Peyer's patch (tissue), 4 donors: Measurements from ENCODE around the gene HCFC1R1. TPM values are rescaled to one million over a fixed set of nuclear protein-coding genes. Genes with fewer than 3 reads are reported as not detected.

Experiments used
- DNase-seq, 3 donors: peaks; one replicate each; pipeline ENCODE4 v3.0.0-alpha.2; 2017 to 2019
- H3K27ac ChIP-seq, 4 donors: fragments of 200-600 bp; sonication (generic); one replicate each; pipeline ENCODE4 v1.5.1; 2016 to 2019
- H3K27me3 ChIP-seq, 2 donors: fragments of 200-600 bp; sonication (generic); one replicate each; pipeline ENCODE4 v1.5.1; 2019
- H3K36me3 ChIP-seq, 3 donors: fragments of 200-600 bp; sonication (generic); one replicate each; pipeline ENCODE4 v1.5.1; 2016 to 2019
- H3K4me1 ChIP-seq, 4 donors: fragments of 200-600 bp; sonication (generic); one replicate each; pipeline ENCODE4 v1.5.1; 2016 to 2019
- H3K4me3 ChIP-seq, 4 donors: fragments of 200-600 bp; sonication (generic); 1 replicate in 3 of 4; 2 replicates in 1 of 4; pipeline ENCODE4 v1.5.1; 2016 to 2019; ENCODE audit warnings: mild to moderate bottlenecking in 1 of 4
- H3K9me3 ChIP-seq, 4 donors: fragments of 200-600 bp; sonication (generic); one replicate each; pipeline ENCODE4 v1.5.1; 2016 to 2019; ENCODE audit warnings: mild to moderate bottlenecking in 1 of 4
- POLR2A ChIP-seq, 2 donors: fragments of 450-650 bp; IDR thresholded peaks; one replicate each; pipeline ENCODE4 v1.5.1; 2017; ENCODE audit warnings: antibody characterized with exemption in 2 of 2, mild to moderate bottlenecking in 2 of 2, moderate library complexity in 2 of 2
- total RNA-seq, 4 donors: library from RNA; depleted of rRNA; stranded (reverse); fragments of >200 nt; gene quantifications; one replicate each; pipeline ENCODE4 v1.1.0, GENCODE V29; 2016
- TF ChIP-seq, protein P1 (sequence below), 6 experiments: fragments of 450-650 bp in 4 of 6; fragments of 200-600 bp in 2 of 6; sonication (generic) in 1 of 6; IDR thresholded peaks; one replicate each; pipeline ENCODE4 v1.5.1; 2017 to 2019; ENCODE audit warnings: antibody characterized with exemption in 6 of 6, mild to moderate bottlenecking in 3 of 6, moderate library complexity in 1 of 6

HCFC1R1 gene
- total RNA-seq, 4 donors from 2014 or later, result 14.0 to 38.0 (median 34.1) TPM

DNA sequence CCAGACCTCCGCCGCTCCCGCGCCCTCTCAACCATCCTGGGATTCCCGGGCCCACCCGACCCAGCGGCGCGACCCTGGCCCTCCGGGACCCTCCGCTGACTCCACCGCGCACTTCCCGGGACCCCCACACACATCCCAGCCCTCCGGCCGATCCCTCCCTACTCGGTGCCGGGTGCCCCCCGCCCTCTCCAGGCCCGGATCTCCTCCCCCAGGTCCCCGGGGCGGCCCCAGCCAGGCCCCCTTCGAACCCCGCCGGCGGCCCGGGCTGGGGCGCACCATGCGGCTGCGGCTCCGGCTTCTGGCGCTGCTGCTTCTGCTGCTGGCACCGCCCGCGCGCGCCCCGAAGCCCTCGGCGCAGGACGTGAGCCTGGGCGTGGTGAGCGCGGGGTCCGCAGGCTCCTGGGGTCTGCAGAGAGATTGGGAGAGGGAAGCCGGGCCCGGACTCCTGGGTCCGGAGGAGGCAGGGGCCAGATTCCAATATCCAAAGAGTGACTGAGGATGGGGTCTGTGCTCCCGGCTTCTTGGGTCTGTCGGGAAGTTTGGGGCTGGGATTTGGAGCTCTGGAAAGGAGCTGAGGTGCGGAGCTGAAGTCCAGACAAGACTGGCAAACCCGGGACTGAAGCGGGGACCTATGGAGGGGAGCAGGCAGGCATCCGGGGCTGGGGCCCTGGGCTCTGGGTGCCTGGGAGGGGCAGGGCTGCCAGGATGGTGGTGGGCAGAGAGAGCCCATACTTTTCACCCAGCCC, 23.1 kb upstream of the HCFC1R1 start:
- no peaks in the 10 kb centered on the region for H3K36me3 ChIP-seq
- peaks cover 0 to 50% of the 10 kb centered on the region in 2 donors for H3K27me3 ChIP-seq
- no peaks in the 10 kb centered on the region for H3K9me3 ChIP-seq
- peak overlapping the region in 2 of 4 donors; percentile 12 to 57 for H3K27ac ChIP-seq
- H3K4me3 ChIP-seq, result peak overlapping the region; percentile 23 to 59 (median 42)
- no peak for DNase-seq
- no peak for TF ChIP-seq POLR2A (IDR thresholded peaks at IDR 0.05)
- TF ChIP-seq, protein P1, sequence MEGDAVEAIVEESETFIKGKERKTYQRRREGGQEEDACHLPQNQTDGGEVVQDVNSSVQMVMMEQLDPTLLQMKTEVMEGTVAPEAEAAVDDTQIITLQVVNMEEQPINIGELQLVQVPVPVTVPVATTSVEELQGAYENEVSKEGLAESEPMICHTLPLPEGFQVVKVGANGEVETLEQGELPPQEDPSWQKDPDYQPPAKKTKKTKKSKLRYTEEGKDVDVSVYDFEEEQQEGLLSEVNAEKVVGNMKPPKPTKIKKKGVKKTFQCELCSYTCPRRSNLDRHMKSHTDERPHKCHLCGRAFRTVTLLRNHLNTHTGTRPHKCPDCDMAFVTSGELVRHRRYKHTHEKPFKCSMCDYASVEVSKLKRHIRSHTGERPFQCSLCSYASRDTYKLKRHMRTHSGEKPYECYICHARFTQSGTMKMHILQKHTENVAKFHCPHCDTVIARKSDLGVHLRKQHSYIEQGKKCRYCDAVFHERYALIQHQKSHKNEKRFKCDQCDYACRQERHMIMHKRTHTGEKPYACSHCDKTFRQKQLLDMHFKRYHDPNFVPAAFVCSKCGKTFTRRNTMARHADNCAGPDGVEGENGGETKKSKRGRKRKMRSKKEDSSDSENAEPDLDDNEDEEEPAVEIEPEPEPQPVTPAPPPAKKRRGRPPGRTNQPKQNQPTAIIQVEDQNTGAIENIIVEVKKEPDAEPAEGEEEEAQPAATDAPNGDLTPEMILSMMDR (IDR thresholded peaks at IDR 0.05), result no peak
- peaks cover 0 to 24% (median 18%) of the 10 kb centered on the region in 4 donors for H3K4me1 ChIP-seq

DNA sequence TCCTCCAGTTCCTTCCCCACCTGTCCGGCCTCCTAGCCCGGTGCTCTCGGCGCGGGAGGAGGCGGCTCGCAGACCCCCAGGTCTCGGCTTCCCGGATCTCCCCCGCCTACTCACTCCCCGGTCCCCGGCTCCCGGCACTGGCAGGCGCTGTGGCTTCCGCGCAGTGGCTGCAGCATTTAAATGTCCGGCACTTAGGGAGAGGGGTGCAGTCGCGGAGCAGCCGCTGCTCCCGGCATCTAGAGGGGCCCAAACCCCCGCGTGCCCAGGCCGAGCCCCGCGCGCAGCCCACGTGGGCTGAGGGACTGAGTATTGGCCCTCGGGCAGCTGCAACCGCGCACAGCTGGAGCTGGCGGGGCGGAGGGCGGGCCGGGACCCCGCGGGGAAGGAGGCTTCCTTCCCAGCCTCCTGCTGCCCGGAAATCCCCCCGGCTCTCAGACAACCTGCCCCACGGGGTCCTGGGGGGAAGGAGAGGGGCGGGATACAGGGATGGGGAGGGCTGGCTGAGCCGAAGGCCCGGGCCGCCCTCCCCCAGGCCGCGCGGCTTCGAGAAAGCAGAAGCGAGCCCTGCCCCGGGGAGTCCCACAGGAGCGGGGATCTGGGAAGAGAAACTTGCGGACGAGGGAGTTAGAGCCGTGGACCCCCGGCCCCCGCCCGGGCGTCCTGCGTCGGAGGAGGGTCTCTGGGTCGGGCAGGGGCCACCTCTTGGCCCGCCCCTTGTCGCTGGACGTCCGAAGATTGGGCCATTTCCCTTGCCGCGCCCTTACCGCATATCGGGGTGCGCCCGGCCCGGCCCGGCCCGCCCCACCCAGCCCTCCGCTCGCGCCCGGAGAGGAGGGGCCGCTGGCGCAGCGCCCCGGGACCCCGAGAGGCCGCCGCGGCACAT, 22.3 kb upstream of the HCFC1R1 start, which contains the start of gene MMP25:
Gene MMP25, plus strand, starts transcription at position 804 of the 883 bp plus-strand sequence. CDS start 357 bp downstream, outside the sequence.
- DNase-seq, result peak in 1 of 3 donors; percentile 50
- no peaks in the 10 kb centered on the region for H3K36me3 ChIP-seq
- H3K4me1 ChIP-seq, result peaks cover 0 to 24% (median 18%) of the 10 kb centered on the region in 4 donors
- TF ChIP-seq, protein P1 (IDR thresholded peaks at IDR 0.05), result no peak
- no peak for TF ChIP-seq POLR2A (IDR thresholded peaks at IDR 0.05)
- H3K4me3 ChIP-seq, result peak within 1 kb of the TSS; percentile 23 to 59 (median 42)
- peaks cover 0 to 50% of the 10 kb centered on the region in 2 donors for H3K27me3 ChIP-seq
- H3K9me3 ChIP-seq, result no peaks in the 10 kb centered on the region
- H3K27ac ChIP-seq, result peak within 1 kb of the TSS in 2 of 4 donors; percentile 12 to 57

- H3K4me1 ChIP-seq, result peaks cover 0 to 24% (median 18%) of the 10 kb centered on the region in 4 donors
- peaks cover 0 to 44% of the 10 kb centered on the region in 2 donors for H3K27me3 ChIP-seq
- H3K36me3 ChIP-seq, result no peaks in the 10 kb centered on the region
- no peak for TF ChIP-seq POLR2A (IDR thresholded peaks at IDR 0.05)
- TF ChIP-seq, protein P1 (IDR thresholded peaks at IDR 0.05), result no peak
- DNase-seq, result no peak
- H3K27ac ChIP-seq, result no peak overlapping the region
- H3K9me3 ChIP-seq, result no peaks in the 10 kb centered on the region
- H3K4me3 ChIP-seq, result no peak overlapping the region
Measured at GRCh38 chr16:3044708-3045107, 21.0 kb upstream of the HCFC1R1 start.

DNA sequence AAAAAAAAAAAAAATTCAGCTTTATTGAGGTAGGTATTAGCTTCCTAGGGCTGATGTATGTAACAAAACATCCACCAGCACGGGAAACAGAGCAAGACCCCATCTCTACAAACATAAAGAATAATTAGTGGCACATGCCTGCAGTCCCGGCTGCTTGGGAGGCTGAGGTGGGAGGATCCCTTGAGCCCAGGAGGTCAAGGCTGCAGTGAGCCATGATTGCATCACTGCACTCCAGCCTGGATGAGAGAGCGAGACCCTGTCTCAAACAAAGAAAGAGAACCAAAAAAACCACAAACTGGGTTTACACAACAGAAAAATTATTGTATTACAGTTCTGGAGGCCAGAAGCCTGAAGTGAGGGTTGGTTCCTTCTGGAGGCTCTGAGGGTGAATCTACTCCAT, 18.6 kb upstream of the HCFC1R1 start:
- Histone ChIP-seq H3K9me3 (no peaks in the 10 kb centered on the region), H3K4me3 (no peak overlapping the region), H3K36me3 (no peaks in the 10 kb centered on the region), H3K4me1 (peaks cover 5 to 39% (median 18%) of the 10 kb centered on the region in 4 donors), H3K27ac (no peak overlapping the region), H3K27me3 (peaks cover 0 to 35% of the 10 kb centered on the region in 2 donors)
- no peak for DNase-seq
- TF ChIP-seq, protein P1 (IDR thresholded peaks at IDR 0.05), result no peak
- no peak for TF ChIP-seq POLR2A (IDR thresholded peaks at IDR 0.05)

DNA sequence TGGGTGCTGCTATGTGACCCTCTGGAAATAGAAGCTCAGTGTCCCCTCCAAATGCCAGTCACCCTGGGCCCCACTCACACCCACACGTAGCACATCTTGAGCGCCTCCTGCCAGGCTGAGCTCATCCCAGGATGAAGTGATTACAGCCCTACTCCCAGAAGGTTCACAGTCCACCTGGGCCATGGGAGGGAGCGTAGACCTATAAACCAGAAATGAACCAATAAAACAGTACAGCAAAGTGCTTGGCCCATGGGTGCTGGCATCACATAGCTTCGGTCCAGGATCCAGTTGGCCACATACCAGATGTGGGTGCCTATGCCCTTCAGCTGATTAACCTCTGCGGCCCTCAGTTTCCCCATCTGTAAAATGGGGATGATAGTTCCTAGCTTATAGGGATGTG, 15.2 kb upstream of the HCFC1R1 start:
- TF ChIP-seq, protein P1 (IDR thresholded peaks at IDR 0.05), result no peak
- peak; percentile 34 to 58 for TF ChIP-seq POLR2A (IDR thresholded peaks at IDR 0.05)
- no peaks in the 10 kb centered on the region for H3K9me3 ChIP-seq
- H3K4me3 ChIP-seq, result no peak overlapping the region
- H3K27me3 ChIP-seq, result peaks cover 0 to 13% of the 10 kb centered on the region in 2 donors
- H3K27ac ChIP-seq, result peak overlapping the region in 3 of 4 donors; percentile 46 to 92 (median 69)
- H3K4me1 ChIP-seq, result peaks cover 0 to 28% (median 7%) of the 10 kb centered on the region in 4 donors
- peak in 2 of 3 donors; percentile 81 to 88 for DNase-seq
- no peaks in the 10 kb centered on the region for H3K36me3 ChIP-seq
